Smooth muscle cell (in vitro differentiated cells): ENCODE measurements around the gene MACROH2A1. TPM values are rescaled to one million over a fixed set of nuclear protein-coding genes. Genes with fewer than 3 reads are reported as not detected.
"Not testable (repeated sequence)": the region's sequence is repeated elsewhere in the genome, so short reads cannot be mapped to it uniquely, and the experiment has no call there.

Experiments
- DNase-seq: peaks from one replicate; lab custom pipeline; 2025; ENCODE audit not compliant: unreplicated experiment; lab: John Stamatoyannopoulos, UW
- H2AFZ ChIP-seq: fragments of 200-600 bp; sonication (generic); 2 replicates; pipeline ENCODE4 v1.6.0; 2016; ENCODE audit warnings: antibody characterized with exemption, low read depth, mild to moderate bottlenecking
- H3F3A ChIP-seq: fragments of 200-600 bp; sonication (generic); 2 replicates; pipeline ENCODE4 v1.6.0; 2017; ENCODE audit warnings: antibody characterized with exemption, low read depth
- H3K27ac ChIP-seq: fragments of 200-600 bp; sonication (generic); 2 replicates; pipeline ENCODE4 v1.5.1; 2016; ENCODE audit warnings: low read depth, mild to moderate bottlenecking
- H3K27me3 ChIP-seq: fragments of 200-600 bp; sonication (generic); 2 replicates; pipeline ENCODE4 v1.6.1; 2016; ENCODE audit warnings: low read depth, mild to moderate bottlenecking
- H3K36me3 ChIP-seq: fragments of 200-600 bp; sonication (generic); 2 replicates; pipeline ENCODE4 v1.5.1; 2016; ENCODE audit warnings: low read depth
- H3K4me1 ChIP-seq: fragments of 200-600 bp; sonication (generic); 2 replicates; pipeline ENCODE4 v1.5.1; 2016; ENCODE audit warnings: low read depth
- H3K4me2 ChIP-seq: fragments of 200-600 bp; sonication (generic); 2 replicates; pipeline ENCODE4 v1.6.0; 2016; ENCODE audit warnings: mild to moderate bottlenecking
- H3K4me3 ChIP-seq: fragments of 200-600 bp; sonication (generic); 2 replicates; pipeline ENCODE4 v1.5.1; 2016; ENCODE audit warnings: mild to moderate bottlenecking
- H3K79me2 ChIP-seq: fragments of 200-600 bp; sonication (generic); 2 replicates; pipeline ENCODE4 v1.6.0; 2016; ENCODE audit warnings: low read depth, mild to moderate bottlenecking
- H3K9ac ChIP-seq: fragments of 200-600 bp; sonication (generic); 2 replicates; pipeline ENCODE4 v1.6.0; 2016; ENCODE audit warnings: low read depth
- H3K9me3 ChIP-seq: fragments of 200-600 bp; sonication (generic); replicated peaks from 2 replicates; pipeline ENCODE4 v1.5.1; 2016; ENCODE audit warnings: low read depth
- H4K20me1 ChIP-seq: fragments of 200-600 bp; sonication (generic); 2 replicates; pipeline ENCODE4 v1.6.0; 2016; ENCODE audit warnings: low read depth
- WGBS: methylation state at CpG from one replicate; pipeline ENCODE4 v1.1.7; 2016; ENCODE audit warnings: low lambda C conversion rate; 5-methylcytosine and 5-hydroxymethylcytosine counted together
- polyA plus RNA-seq: library from polyadenylated mRNA; unstranded; fragments of >200 nt; fragmentation: Nextera tagmentation; extraction: Ambion mirVana; gene quantifications from 2 replicates; pipeline ENCODE4 v1.2.1, GENCODE V29; 2016
- total RNA-seq: library from RNA; depleted of rRNA; stranded (reverse); fragments of >200 nt; gene quantifications from 2 replicates; pipeline ENCODE4 v1.2.3, GENCODE V29; 2014
- TF ChIP-seq, protein P1 (sequence below): fragments of 200-600 bp; sonication (generic); IDR thresholded peaks from 2 replicates; pipeline ENCODE4 v1.5.1; 2017; ENCODE audit warnings: borderline replicate concordance, mild to moderate bottlenecking, antibody characterized with exemption; ENCODE audit not compliant: insufficient read depth, poor library complexity, severe bottlenecking

Gene MACROH2A1
- total and polyA plus RNA-seq, 2 experiments from 2014 or later, result 309 to 371 TPM

DNA sequence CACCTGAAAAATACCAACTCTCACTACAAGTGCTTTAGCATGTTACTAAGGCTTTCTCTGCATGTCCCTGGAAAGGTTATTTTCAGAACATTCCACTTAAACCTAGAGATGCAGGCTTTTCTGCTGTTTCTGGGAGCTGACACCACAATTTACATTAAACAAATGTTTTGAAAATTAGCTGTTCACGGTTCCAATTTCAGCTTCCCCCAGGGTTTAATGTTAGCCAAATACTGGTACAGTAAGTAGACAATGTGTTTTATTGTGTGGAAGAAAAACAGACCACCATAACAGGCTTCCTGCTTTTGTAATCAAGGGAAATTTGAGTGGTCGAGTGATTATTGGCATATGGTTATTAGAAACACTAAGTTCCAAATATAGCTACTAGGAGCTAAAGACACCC, 32.0 kb downstream of the MACROH2A1 start:
- H3K9ac ChIP-seq, result no peak overlapping the region
- WGBS, result 45% methylated on average over 2 of the region's 2 CpGs
- H3K36me3 ChIP-seq, result peaks cover 23% of the 10 kb centered on the region
- no peak for DNase-seq
- peaks cover 89% of the 10 kb centered on the region for H4K20me1 ChIP-seq
- no peak overlapping the region for H3K4me2 ChIP-seq
- H3K27ac ChIP-seq, result peak overlapping the region; percentile 20
- H3K4me3 ChIP-seq, result no peak overlapping the region
- peaks cover 24% of the 10 kb centered on the region for H3F3A ChIP-seq
- H3K4me1 ChIP-seq, result no peaks in the 10 kb centered on the region
- H3K27me3 ChIP-seq, result no peaks in the 10 kb centered on the region
- H3K79me2 ChIP-seq, result peaks cover 92% of the 10 kb centered on the region
- H2AFZ ChIP-seq, result no peak overlapping the region
- TF ChIP-seq, protein P1, sequence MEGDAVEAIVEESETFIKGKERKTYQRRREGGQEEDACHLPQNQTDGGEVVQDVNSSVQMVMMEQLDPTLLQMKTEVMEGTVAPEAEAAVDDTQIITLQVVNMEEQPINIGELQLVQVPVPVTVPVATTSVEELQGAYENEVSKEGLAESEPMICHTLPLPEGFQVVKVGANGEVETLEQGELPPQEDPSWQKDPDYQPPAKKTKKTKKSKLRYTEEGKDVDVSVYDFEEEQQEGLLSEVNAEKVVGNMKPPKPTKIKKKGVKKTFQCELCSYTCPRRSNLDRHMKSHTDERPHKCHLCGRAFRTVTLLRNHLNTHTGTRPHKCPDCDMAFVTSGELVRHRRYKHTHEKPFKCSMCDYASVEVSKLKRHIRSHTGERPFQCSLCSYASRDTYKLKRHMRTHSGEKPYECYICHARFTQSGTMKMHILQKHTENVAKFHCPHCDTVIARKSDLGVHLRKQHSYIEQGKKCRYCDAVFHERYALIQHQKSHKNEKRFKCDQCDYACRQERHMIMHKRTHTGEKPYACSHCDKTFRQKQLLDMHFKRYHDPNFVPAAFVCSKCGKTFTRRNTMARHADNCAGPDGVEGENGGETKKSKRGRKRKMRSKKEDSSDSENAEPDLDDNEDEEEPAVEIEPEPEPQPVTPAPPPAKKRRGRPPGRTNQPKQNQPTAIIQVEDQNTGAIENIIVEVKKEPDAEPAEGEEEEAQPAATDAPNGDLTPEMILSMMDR, result no peak
- no peaks in the 10 kb centered on the region for H3K9me3 ChIP-seq

DNA sequence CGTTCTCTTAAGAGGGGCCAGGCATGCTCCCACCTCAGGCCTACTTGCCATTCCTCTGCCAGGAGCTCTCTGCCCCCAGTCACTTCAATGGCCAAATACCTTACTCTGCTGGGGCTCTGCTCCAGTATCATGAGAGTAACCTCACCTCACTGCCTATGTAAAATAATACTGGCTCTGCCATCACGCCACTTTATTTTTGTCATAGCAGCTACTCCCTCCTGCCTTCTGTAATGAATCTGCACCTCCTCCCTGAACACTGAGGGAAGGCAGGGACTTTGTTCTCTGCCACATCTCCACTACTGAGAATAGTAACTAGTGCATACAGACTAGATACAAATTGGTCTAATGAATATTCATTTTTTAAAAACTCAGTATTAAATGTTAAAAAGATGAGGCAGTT, 33.8 kb downstream of the MACROH2A1 start:
- Histone ChIP-seq H3K4me2 (no peak overlapping the region), H3F3A (peaks cover 30% of the 10 kb centered on the region), H3K27me3 (no peaks in the 10 kb centered on the region), H3K9ac (no peak overlapping the region), H3K9me3 (no peaks in the 10 kb centered on the region), H2AFZ (no peak overlapping the region), H3K79me2 (peaks cover 88% of the 10 kb centered on the region), H3K27ac (peak overlapping the region; percentile 53), H3K36me3 (peaks cover 28% of the 10 kb centered on the region), H4K20me1 (peaks cover 83% of the 10 kb centered on the region), H3K4me1 (no peaks in the 10 kb centered on the region), H3K4me3 (no peak overlapping the region)
- 95% methylated on average over 2 of the region's 2 CpGs for WGBS
- TF ChIP-seq, protein P1, result no peak
- DNase-seq, result no peak

DNA sequence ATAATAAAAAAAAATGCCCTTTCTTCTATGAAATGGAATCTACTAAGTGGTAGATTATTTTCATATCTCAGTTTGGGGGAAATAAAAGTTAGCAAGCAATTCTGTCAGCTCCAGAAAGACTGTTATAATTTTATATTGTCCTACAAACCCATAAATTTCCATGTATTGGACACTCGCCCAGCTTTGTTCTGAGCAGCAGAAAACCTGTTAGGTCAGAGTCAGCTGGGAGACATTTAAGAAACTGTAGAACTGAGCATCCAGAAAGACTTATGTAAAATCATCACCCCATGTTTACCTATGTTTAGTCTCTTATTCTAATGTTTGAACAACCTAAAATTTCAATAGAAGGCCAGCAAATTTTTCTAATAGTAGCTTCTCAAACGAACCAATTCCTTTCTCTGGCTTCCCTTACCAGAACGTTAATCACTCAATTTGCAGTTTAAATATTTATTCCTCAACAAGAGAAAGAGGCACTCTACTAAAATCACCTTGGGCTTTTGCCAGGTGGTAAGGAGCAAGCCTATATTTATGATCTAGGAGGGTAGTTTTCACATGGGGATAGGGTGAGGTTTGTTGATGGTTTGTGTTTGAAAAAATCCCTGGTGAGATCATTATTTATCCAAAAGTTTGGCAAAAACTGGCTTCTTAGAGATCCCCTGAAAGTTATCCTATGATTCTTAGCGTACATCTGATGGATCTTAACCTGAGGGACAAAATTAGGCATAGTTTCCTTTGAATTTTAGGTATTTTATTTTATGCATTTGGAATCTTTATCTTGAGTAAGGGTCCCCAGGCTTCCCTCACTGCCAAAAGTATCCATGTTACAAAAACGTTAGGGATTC, 34.4 kb downstream of the MACROH2A1 start:
- Histone ChIP-seq H3K4me3 (no peak overlapping the region), H3K4me1 (no peaks in the 10 kb centered on the region), H3K27ac (peak overlapping the region; percentile 53), H3K36me3 (peaks cover 28% of the 10 kb centered on the region), H4K20me1 (peaks cover 77% of the 10 kb centered on the region), H3K4me2 (no peak overlapping the region), H3F3A (peaks cover 30% of the 10 kb centered on the region), H3K79me2 (peaks cover 82% of the 10 kb centered on the region), H2AFZ (no peak overlapping the region), H3K9me3 (no peaks in the 10 kb centered on the region), H3K9ac (no peak overlapping the region), H3K27me3 (no peaks in the 10 kb centered on the region)
- DNase-seq, result no peak
- 91% methylated on average over 5 of the region's 5 CpGs for WGBS
- TF ChIP-seq, protein P1, result no peak

DNA sequence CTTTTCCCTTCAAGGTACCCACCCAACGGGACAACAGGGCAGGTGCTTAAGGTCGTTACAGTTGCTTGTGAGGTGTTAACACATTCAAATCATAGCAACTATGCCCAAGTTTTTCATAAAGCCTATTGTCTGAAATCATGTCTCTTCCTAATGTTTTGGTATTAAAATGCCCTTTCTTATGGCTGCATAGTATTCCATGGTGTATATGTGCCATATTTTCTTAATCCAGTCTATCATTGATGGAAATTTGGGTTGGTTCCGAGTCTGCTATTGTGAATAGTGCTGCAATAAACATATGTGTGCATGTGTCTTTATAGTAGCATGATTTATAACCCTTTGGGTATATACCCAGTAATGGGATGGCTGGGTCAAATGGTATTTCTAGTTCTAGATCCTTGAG, 35.7 kb downstream of the MACROH2A1 start:
- peaks cover 65% of the 10 kb centered on the region for H4K20me1 ChIP-seq
- peaks cover 28% of the 10 kb centered on the region for H3K36me3 ChIP-seq
- H3K4me2 ChIP-seq, DNase-seq, H3K9me3 ChIP-seq, H3K27me3 ChIP-seq, H2AFZ ChIP-seq, H3K4me3 ChIP-seq, H3K4me1 ChIP-seq, H3K9ac ChIP-seq: not testable (repeated sequence)
- 96% methylated on average over 3 of the region's 3 CpGs for WGBS
- H3K27ac ChIP-seq, result peak overlapping the region; percentile 0
- H3F3A ChIP-seq, result peaks cover 36% of the 10 kb centered on the region
- peaks cover 70% of the 10 kb centered on the region for H3K79me2 ChIP-seq
